HepG2 (cell line): Measurements from ENCODE around the gene MRPL37. TPM values are rescaled to one million over a fixed set of nuclear protein-coding genes. Genes with fewer than 3 reads are reported as not detected.

Experiments used
- ATAC-seq: fragments of 200-7000 bp; cut with Tn5 transposase; 3 replicates; pipeline ENCODE4 v1.9.1; 2020; ENCODE audit warnings: mild to moderate bottlenecking, moderate library complexity
- BruUV-seq: library from RNA; stranded (reverse); fragments of 400-500 nt; replicated peaks from 2 replicates; lab custom pipeline; 2021; lab: Mats Ljungman, UMichigan
- CTCF ChIA-PET: fragments of 300-600 bp; formaldehyde crosslinking; extraction: SDS; loops from one replicate; lab custom pipeline; 2021; ENCODE audit warnings: low total read pairs, inconsistent platforms, low intra/inter-chr PET ratio; lab: Yijun Ruan, JAX
- POLR2A ChIA-PET: fragments of 350-600 bp; sonication (Branson Sonifier 250); formaldehyde crosslinking; loops from one replicate; lab custom pipeline; 2020; ENCODE audit warnings: antibody characterized with exemption, inconsistent platforms; lab: Yijun Ruan, JAX
- DNase-seq: peaks from one replicate; pipeline ENCODE4 v3.0.0-alpha.2; 2015; ENCODE audit warnings: low spot score
- FAIRE-seq: peaks from 3 replicates; lab custom pipeline; 2011; peaks lifted over from hg19 to GRCh38; lab: Jason Lieb, UNC
- H2AFZ ChIP-seq: one replicate; pipeline ENCODE4 v1.6.1; 2011; ENCODE audit warnings: low read length, inconsistent platforms
- H3K27ac ChIP-seq: fragments of 300-600 bp; 3 replicates; pipeline ENCODE4 v1.8.0; 2011; ENCODE audit warnings: mixed run types, mild to moderate bottlenecking, mixed read lengths, low read length, inconsistent platforms; ENCODE audit not compliant: insufficient read depth; ENCODE audit errors: extremely low read length
- H3K27me3 ChIP-seq, 2 experiments: fragments of 200-600 bp in 1 of 2; 2 replicates in 1 of 2; 3 replicates in 1 of 2; pipeline versions ENCODE4 v1.6.0 to v1.8.0; 2011; ENCODE audit warnings: low read length in 2 of 2, mild to moderate bottlenecking in 2 of 2, moderate library complexity in 2 of 2, inconsistent platforms in 1 of 2; ENCODE audit not compliant: insufficient read depth in 2 of 2, control insufficient read depth in 1 of 2
- H3K36me3 ChIP-seq, 2 experiments: fragments of 200-600 bp in 1 of 2; replicated peaks in 1 of 2; 2 replicates in 1 of 2; 3 replicates in 1 of 2; pipeline versions ENCODE4 v1.5.1 to v1.8.0; 2011; ENCODE audit warnings: low read length in 2 of 2, inconsistent platforms in 1 of 2; ENCODE audit not compliant: insufficient read depth in 2 of 2, control insufficient read depth in 1 of 2
- H3K4me1 ChIP-seq: 2 replicates; pipeline ENCODE4 v1.5.1; 2012; ENCODE audit warnings: low read length, inconsistent platforms; ENCODE audit not compliant: insufficient read depth
- H3K4me2 ChIP-seq: 2 replicates; pipeline ENCODE4 v1.6.0; 2011; ENCODE audit warnings: low read depth, low read length, inconsistent platforms
- H3K4me3 ChIP-seq, 3 experiments: fragments of 200-600 bp in 1 of 3; sonication (generic), shearing (Covaris generic) in 1 of 3; replicated peaks in 1 of 3; 2 replicates each; pipeline ENCODE4 v1.5.1; 2011 to 2016; ENCODE audit warnings: low read length in 3 of 3, inconsistent platforms in 2 of 3, low read depth in 2 of 3, mild to moderate bottlenecking in 2 of 3, control low read depth in 1 of 3, mixed read lengths in 1 of 3; ENCODE audit not compliant: insufficient read depth in 1 of 3
- H3K79me2 ChIP-seq: one replicate; pipeline ENCODE4 v1.6.1; 2011; ENCODE audit warnings: low read length, inconsistent platforms; ENCODE audit not compliant: insufficient read depth
- H3K9ac ChIP-seq: 2 replicates; pipeline ENCODE4 v1.6.0; 2011; ENCODE audit warnings: mild to moderate bottlenecking, low read depth, low read length, inconsistent platforms; ENCODE audit not compliant: insufficient read depth
- H3K9me3 ChIP-seq: 2 replicates; pipeline ENCODE4 v1.5.1; 2012; ENCODE audit warnings: mild to moderate bottlenecking, low read length
- H4K20me1 ChIP-seq: 2 replicates; pipeline ENCODE4 v1.6.0; 2011; ENCODE audit warnings: inconsistent platforms, mild to moderate bottlenecking, low read length, moderate library complexity; ENCODE audit not compliant: insufficient read depth
- GABPA ChIP-seq, 2 experiments: IDR thresholded peaks; 2 replicates each; pipeline ENCODE4 v1.6.1; 2011 to 2016; ENCODE audit warnings: low read depth in 2 of 2, low read length in 1 of 2, missing biosample characterization in 1 of 2, missing genetic modification characterization in 1 of 2
- NR1H2 ChIP-seq: sonication (generic); formaldehyde crosslinking; IDR thresholded peaks from 2 replicates; pipeline ENCODE4 v1.8.1; 2022; ENCODE audit warnings: low read depth, missing genetic modification reagents, borderline replicate concordance
- SKI ChIP-seq: fragments of 450-650 bp; IDR thresholded peaks from one replicate; pipeline ENCODE4 v1.6.1; 2018; ENCODE audit warnings: mild to moderate bottlenecking; ENCODE audit not compliant: partially characterized antibody
- SRF ChIP-seq: IDR thresholded peaks from 2 replicates; pipeline ENCODE4 v1.6.1; 2011; ENCODE audit warnings: mild to moderate bottlenecking, low read depth, low read length, moderate library complexity
- TEAD2 ChIP-seq: sonication (generic); formaldehyde crosslinking; IDR thresholded peaks from 2 replicates; pipeline ENCODE4 v1.9.0; 2021; ENCODE audit warnings: missing genetic modification reagents
- XBP1 ChIP-seq: sonication (generic); formaldehyde crosslinking; IDR thresholded peaks from 2 replicates; pipeline ENCODE4 v1.5.0; 2020; ENCODE audit warnings: missing genetic modification reagents
- ZNF207 ChIP-seq: fragments of 450-650 bp; IDR thresholded peaks from 2 replicates; pipeline ENCODE4 v1.6.1; 2016; ENCODE audit warnings: antibody characterized with exemption, borderline replicate concordance
- ZSCAN22 ChIP-seq: sonication (generic); formaldehyde crosslinking; IDR thresholded peaks from 2 replicates; pipeline ENCODE4 v1.4.0; 2020; ENCODE audit warnings: mild to moderate bottlenecking, missing genetic modification reagents
- WGBS: methylation state at CpG from one replicate; pipeline ENCODE4 v1.1.6; 2017; ENCODE audit warnings: low lambda C conversion rate; 5-methylcytosine and 5-hydroxymethylcytosine counted together
- in situ Hi-C: cut with HindIII; loops from 2 replicates; pipeline ENCODE4 v1.10.0; 2017; ENCODE audit warnings: low pct_unique_long_range_greater_than_20kb; ENCODE audit not compliant: extremely low pct_ligation_motif_present
- intact Hi-C: fragments of 100-400 bp; cut with micrococcal nuclease; formaldehyde crosslinking; loops from one replicate; pipeline ENCODE4 v1.10.0; 2022; ENCODE audit not compliant: unreplicated experiment
- polyA plus RNA-seq, 8 experiments: library from polyadenylated mRNA; depleted of rRNA in 3 of 8; stranded (reverse) in 7 of 8; unstranded in 1 of 8; fragments of >200 nt; fragmentation: Illumina TruSeq in 4 of 8; extraction: Trizol in 4 of 8; gene quantifications; 2 replicates each; pipeline versions ENCODE4 v1.2.1 to v1.2.3, GENCODE V29; 2011 to 2016; ENCODE audit warnings: low read depth in 4 of 8, missing spikeins in 1 of 8, mixed read lengths in 1 of 8; ENCODE audit not compliant: insufficient read depth in 1 of 8
- total RNA-seq, 5 experiments: library from RNA; depleted of rRNA; stranded (reverse); fragments of >200 nt; fragmentation: Illumina TruSeq; extraction: Trizol; gene quantifications; 2 replicates each; pipeline ENCODE4 v1.2.3, GENCODE V29; 2016; ENCODE audit warnings: low read depth in 1 of 5
- TF ChIP-seq, protein P1 (sequence below): sonication (generic); formaldehyde crosslinking; IDR thresholded peaks from 2 replicates; pipeline ENCODE4 v1.9.0; 2021; ENCODE audit warnings: missing genetic modification reagents, mild to moderate bottlenecking, borderline replicate concordance
- TF ChIP-seq, protein P2 (sequence below), 2 experiments: fragments of 450-650 bp in 1 of 2; sonication (generic) in 1 of 2; formaldehyde crosslinking in 1 of 2; IDR thresholded peaks; 2 replicates each; pipeline versions ENCODE4 v1.6.1 to v1.8.0; 2016 to 2022; ENCODE audit warnings: antibody characterized with exemption in 1 of 2, mild to moderate bottlenecking in 1 of 2, missing genetic modification reagents in 1 of 2

The MRPL37 gene
- total and polyA plus RNA-seq, 2 of the 13 experiments (the other 11 are each of a cell fraction or from before 2014, with no cell fraction given) = 31.7 to 127 TPM

GRCh38 chr1:54247863-54248515 lies 48.0 kb downstream of the MRPL37 start:
- ATAC-seq (no peak), DNase-seq (no peak), FAIRE-seq (no peak)
- H3K4me1 ChIP-seq = no peaks in the 10 kb centered on the region
- H3K79me2 ChIP-seq = no peaks in the 10 kb centered on the region
- TF ChIP-seq ZNF207 (no peak), XBP1 (CRISPR knock-in tag) (no peak), SRF (no peak), ZSCAN22 (CRISPR knock-in tag) (no peak), SKI (no peak), GABPA (IDR thresholded peaks at IDR 0.05; ENCODE audit: low read depth, low read length) (no peak), GABPA (CRISPR knock-in tag; IDR thresholded peaks at IDR 0.05; ENCODE audit: low read depth) (no peak), TEAD2 (CRISPR knock-in tag) (no peak), NR1H2 (CRISPR knock-in tag) (no peak)
- TF ChIP-seq, protein P1, sequence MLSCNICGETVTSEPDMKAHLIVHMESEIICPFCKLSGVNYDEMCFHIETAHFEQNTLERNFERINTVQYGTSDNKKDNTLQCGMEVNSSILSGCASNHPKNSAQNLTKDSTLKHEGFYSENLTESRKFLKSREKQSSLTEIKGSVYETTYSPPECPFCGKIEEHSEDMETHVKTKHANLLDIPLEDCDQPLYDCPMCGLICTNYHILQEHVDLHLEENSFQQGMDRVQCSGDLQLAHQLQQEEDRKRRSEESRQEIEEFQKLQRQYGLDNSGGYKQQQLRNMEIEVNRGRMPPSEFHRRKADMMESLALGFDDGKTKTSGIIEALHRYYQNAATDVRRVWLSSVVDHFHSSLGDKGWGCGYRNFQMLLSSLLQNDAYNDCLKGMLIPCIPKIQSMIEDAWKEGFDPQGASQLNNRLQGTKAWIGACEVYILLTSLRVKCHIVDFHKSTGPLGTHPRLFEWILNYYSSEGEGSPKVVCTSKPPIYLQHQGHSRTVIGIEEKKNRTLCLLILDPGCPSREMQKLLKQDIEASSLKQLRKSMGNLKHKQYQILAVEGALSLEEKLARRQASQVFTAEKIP (CRISPR knock-in tag) = no peak
- TF ChIP-seq, protein P2, sequence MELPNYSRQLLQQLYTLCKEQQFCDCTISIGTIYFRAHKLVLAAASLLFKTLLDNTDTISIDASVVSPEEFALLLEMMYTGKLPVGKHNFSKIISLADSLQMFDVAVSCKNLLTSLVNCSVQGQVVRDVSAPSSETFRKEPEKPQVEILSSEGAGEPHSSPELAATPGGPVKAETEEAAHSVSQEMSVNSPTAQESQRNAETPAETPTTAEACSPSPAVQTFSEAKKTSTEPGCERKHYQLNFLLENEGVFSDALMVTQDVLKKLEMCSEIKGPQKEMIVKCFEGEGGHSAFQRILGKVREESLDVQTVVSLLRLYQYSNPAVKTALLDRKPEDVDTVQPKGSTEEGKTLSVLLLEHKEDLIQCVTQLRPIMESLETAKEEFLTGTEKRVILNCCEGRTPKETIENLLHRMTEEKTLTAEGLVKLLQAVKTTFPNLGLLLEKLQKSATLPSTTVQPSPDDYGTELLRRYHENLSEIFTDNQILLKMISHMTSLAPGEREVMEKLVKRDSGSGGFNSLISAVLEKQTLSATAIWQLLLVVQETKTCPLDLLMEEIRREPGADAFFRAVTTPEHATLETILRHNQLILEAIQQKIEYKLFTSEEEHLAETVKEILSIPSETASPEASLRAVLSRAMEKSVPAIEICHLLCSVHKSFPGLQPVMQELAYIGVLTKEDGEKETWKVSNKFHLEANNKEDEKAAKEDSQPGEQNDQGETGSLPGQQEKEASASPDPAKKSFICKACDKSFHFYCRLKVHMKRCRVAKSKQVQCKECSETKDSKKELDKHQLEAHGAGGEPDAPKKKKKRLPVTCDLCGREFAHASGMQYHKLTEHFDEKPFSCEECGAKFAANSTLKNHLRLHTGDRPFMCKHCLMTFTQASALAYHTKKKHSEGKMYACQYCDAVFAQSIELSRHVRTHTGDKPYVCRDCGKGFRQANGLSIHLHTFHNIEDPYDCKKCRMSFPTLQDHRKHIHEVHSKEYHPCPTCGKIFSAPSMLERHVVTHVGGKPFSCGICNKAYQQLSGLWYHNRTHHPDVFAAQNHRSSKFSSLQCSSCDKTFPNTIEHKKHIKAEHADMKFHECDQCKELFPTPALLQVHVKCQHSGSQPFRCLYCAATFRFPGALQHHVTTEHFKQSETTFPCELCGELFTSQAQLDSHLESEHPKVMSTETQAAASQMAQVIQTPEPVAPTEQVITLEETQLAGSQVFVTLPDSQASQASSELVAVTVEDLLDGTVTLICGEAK (IDR thresholded peaks at IDR 0.05) = no peak
- TF ChIP-seq, protein P2 (CRISPR knock-in tag; IDR thresholded peaks at IDR 0.05) = no peak
- no peak overlapping the region for H3K4me3 ChIP-seq
- WGBS = 98% methylated on average over 5 of the region's 11 CpGs
- CTCF ChIA-PET = no interaction called here
- no peak overlapping the region for H3K9ac ChIP-seq
- intact Hi-C loops (no loop called here), in situ Hi-C loops (no loop called here)
- H3K4me2 ChIP-seq = no peak overlapping the region
- no peaks in the 10 kb centered on the region for H3K9me3 ChIP-seq
- no TSS peak for BruUV-seq
- H3K36me3 ChIP-seq = peaks cover 11% of the 10 kb centered on the region in 2 experiments; a peak in 4 of 5 replicates
- H2AFZ ChIP-seq = no peak overlapping the region
- H3K27me3 ChIP-seq = no peaks in the 10 kb centered on the region
- H4K20me1 ChIP-seq = no peaks in the 10 kb centered on the region
- POLR2A ChIA-PET = no interaction called here
- no peak overlapping the region for H3K27ac ChIP-seq
